ENCODE measurements around the gene ZNF516. TPM values are rescaled to one million over a fixed set of nuclear protein-coding genes. Genes with fewer than 3 reads are reported as not detected.

ZNF516 gene
- total and polyA plus RNA-seq, 9 donors, result 13.5 to 110 (median 95.2) TPM

- TF ChIP-seq POLR2A (IDR thresholded peaks at IDR 0.05) (no peak), CTCF (IDR thresholded peaks at IDR 0.05) (no peak), EP300 (IDR thresholded peaks at IDR 0.05) (no peak)
- Histone ChIP-seq H3K27ac (no peak overlapping the region), H3K27me3 (no peaks in the 10 kb centered on the region), H3K36me3 (no peaks in the 10 kb centered on the region), H3K9me3 (no peaks in the 10 kb centered on the region), H3K4me3 (no peak overlapping the region), H3K4me1 (ENCODE audit: insufficient read depth) (peaks cover 32% of the 10 kb centered on the region)
- WGBS, 3 donors, result 76 to 90% (median 88%) methylated on average over 9 of the region's 9 CpGs
- DNase-seq, result no peak
- intact Hi-C loops (cut with DNase I), result no loop called here
Measured at GRCh38 chr18:76457957-76458356, 37.1 kb downstream of the ZNF516 start.

DNA sequence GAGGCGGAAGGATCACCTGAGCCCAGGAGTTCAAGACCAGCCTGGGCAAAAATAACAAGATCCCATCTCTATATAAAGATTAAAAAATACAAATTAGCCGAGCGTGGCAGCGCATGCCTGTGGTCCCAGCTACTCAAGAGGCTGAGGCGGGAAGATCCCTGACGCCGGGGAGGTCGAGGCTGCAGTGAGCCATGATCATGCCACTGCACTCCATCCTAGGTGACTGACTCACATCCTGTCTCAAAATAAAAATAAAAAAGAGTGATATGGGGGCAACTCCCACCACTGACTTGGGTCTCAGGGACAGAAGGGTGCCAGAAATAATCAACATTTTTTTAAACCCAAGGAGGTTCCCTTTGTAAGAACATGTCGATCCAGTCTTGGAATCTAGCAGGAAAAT, 37.6 kb downstream of the ZNF516 start:
- H3K4me1 ChIP-seq (ENCODE audit: insufficient read depth), result peaks cover 33% of the 10 kb centered on the region

DNA sequence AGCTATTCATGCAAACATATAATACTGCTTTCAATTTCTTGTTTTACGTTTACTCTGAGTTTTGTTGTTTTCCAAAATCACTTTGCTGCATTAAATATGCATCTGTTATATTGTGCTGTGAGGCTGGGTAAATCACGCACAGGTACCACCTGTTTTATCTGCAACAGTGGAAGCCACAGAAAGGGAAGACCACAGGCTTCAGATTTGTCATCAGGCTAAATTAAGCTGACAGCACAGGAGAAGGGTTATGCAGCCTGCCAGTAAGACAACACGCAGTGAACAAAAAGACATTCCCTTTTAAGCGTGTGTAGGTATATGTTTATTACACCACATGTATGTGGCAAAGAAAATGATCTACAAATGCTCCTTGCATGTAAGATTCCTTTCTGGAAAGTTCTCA, 38.2 kb downstream of the ZNF516 start:
- no peak for DNase-seq
- H3K36me3 ChIP-seq, result no peaks in the 10 kb centered on the region
- no peak overlapping the region for H3K4me3 ChIP-seq
- TF ChIP-seq POLR2A (IDR thresholded peaks at IDR 0.05) (no peak), CTCF (IDR thresholded peaks at IDR 0.05) (no peak), EP300 (IDR thresholded peaks at IDR 0.05) (no peak)
- no peaks in the 10 kb centered on the region for H3K27me3 ChIP-seq
- H3K9me3 ChIP-seq, result no peaks in the 10 kb centered on the region
- H3K4me1 ChIP-seq (ENCODE audit: insufficient read depth), result peaks cover 37% of the 10 kb centered on the region
- no peak overlapping the region for H3K27ac ChIP-seq
- 81 to 90% (median 88%) methylated on average over 4 of the region's 4 CpGs for WGBS, 3 donors
- intact Hi-C loops (cut with DNase I), result no loop called here

More for the DNA sequence above, 37.6 kb downstream of the ZNF516 start:
- TF ChIP-seq CTCF (IDR thresholded peaks at IDR 0.05) (no peak), POLR2A (IDR thresholded peaks at IDR 0.05) (no peak), EP300 (IDR thresholded peaks at IDR 0.05) (no peak)
- Histone ChIP-seq H3K27me3 (no peaks in the 10 kb centered on the region), H3K36me3 (no peaks in the 10 kb centered on the region), H3K27ac (no peak overlapping the region), H3K4me3 (no peak overlapping the region), H3K9me3 (no peaks in the 10 kb centered on the region)
- intact Hi-C loops (cut with DNase I), result no loop called here
- DNase-seq, result peak in 1 of 5 donors; percentile 27
- WGBS, 3 donors, result 74 to 80% (median 77%) methylated on average over 9 of the region's 9 CpGs

- Histone ChIP-seq H3K36me3 (no peaks in the 10 kb centered on the region), H3K4me3 (no peak overlapping the region), H3K4me1 (ENCODE audit: insufficient read depth) (peaks cover 37% of the 10 kb centered on the region), H3K9me3 (no peaks in the 10 kb centered on the region), H3K27ac (no peak overlapping the region), H3K27me3 (no peaks in the 10 kb centered on the region)
- 61 to 73% (median 70%) methylated on average over 16 of the region's 16 CpGs for WGBS, 3 donors
- intact Hi-C loops (cut with DNase I), result no loop called here
- peak in 3 of 5 donors; percentile 7 to 29 (median 16) for DNase-seq
- no peak for TF ChIP-seq EP300 (IDR thresholded peaks at IDR 0.05)
- no peak for TF ChIP-seq CTCF (IDR thresholded peaks at IDR 0.05)
- TF ChIP-seq POLR2A (IDR thresholded peaks at IDR 0.05), result no peak
Measured at GRCh38 chr18:76456018-76456750, 38.9 kb downstream of the ZNF516 start.
